ENCODE measurements around the gene CATSPERD. TPM values are rescaled to one million over a fixed set of nuclear protein-coding genes. Genes with fewer than 3 reads are reported as not detected.
A peak's percentile ranks its signal among the peaks of the same experiment; 100 is the strongest.

The CATSPERD gene
- total and polyA plus RNA-seq, 2 of the 4 experiments (the other 2 are of a cell fraction), result not detected

- Histone ChIP-seq H3K14ac (replicated peaks; ENCODE audit: low read depth, low read length) (no peak overlapping the region), H4K5ac (ENCODE audit: low read depth, low read length) (no peak overlapping the region), H3K4me3 (ENCODE audit: insufficient read depth, low read depth, low read length) (no peak overlapping the region), H3K27me3 (ENCODE audit: control insufficient read depth, insufficient read depth, low read length) (no peaks in the 10 kb centered on the region), H2BK120ac (ENCODE audit: low read depth, low read length) (no peak overlapping the region), H3K4ac (ENCODE audit: low read depth, low read length) (no peak overlapping the region), H3K9me3 (ENCODE audit: control insufficient read depth, insufficient read depth, low read length) (no peaks in the 10 kb centered on the region), H2AFZ (replicated peaks; ENCODE audit: low read length, poor library complexity) (no peak overlapping the region), H3K23ac (ENCODE audit: low read depth, low read length) (no peak overlapping the region), H4K8ac (ENCODE audit: low read depth in 2 of 2, low read length in 2 of 2) (no peak overlapping the region), H3K9ac (ENCODE audit: low read depth, low read length) (no peak overlapping the region), H4K20me1 (ENCODE audit: insufficient read depth, low read length) (peaks cover 56% of the 10 kb centered on the region), H3K79me1 (ENCODE audit: low read depth in 1 of 2, low read length in 2 of 2) (peaks cover 8 to 63% of the 10 kb centered on the region in 2 experiments; a peak in 3 of 4 replicates), H3K36me3 (ENCODE audit: control insufficient read depth, insufficient read depth, low read length) (peaks cover 66% of the 10 kb centered on the region), H2AK9ac (replicated peaks; ENCODE audit: low read depth, low read length, poor library complexity) (peak overlapping the region; percentile 61), H2BK5ac (ENCODE audit: low read depth, low read length, poor library complexity, severe bottlenecking) (no peak overlapping the region), H3K9me1 (ENCODE audit: insufficient read depth, low read length) (peaks cover 4% of the 10 kb centered on the region; the same call in 1 of the 2 replicates), H4K91ac (ENCODE audit: insufficient read depth, low read depth, low read length) (no peak overlapping the region), H2BK20ac (ENCODE audit: low read depth, low read length) (no peak overlapping the region), H3K4me2 (ENCODE audit: low read depth, low read length) (no peak overlapping the region), H3K56ac (ENCODE audit: extremely low read depth, insufficient read depth, low read length) (no peak overlapping the region), H2BK15ac (ENCODE audit: low read depth, low read length) (no peak overlapping the region), H3K27ac (ENCODE audit: insufficient read depth, low read length) (no peak overlapping the region), H3K18ac (ENCODE audit: low read depth, low read length) (no peak overlapping the region), H2AK5ac (ENCODE audit: low read depth, low read length) (no peak overlapping the region), H3K4me1 (ENCODE audit: control insufficient read depth, insufficient read depth, low read length) (no peaks in the 10 kb centered on the region)
- CTCF ChIA-PET, result interaction anchor here (0.6 kb wide), 1 partner anchor 11 kb away, joined by 3 read pairs; no protein-coding TSS in a partner anchor
- TF ChIP-seq, protein P1, sequence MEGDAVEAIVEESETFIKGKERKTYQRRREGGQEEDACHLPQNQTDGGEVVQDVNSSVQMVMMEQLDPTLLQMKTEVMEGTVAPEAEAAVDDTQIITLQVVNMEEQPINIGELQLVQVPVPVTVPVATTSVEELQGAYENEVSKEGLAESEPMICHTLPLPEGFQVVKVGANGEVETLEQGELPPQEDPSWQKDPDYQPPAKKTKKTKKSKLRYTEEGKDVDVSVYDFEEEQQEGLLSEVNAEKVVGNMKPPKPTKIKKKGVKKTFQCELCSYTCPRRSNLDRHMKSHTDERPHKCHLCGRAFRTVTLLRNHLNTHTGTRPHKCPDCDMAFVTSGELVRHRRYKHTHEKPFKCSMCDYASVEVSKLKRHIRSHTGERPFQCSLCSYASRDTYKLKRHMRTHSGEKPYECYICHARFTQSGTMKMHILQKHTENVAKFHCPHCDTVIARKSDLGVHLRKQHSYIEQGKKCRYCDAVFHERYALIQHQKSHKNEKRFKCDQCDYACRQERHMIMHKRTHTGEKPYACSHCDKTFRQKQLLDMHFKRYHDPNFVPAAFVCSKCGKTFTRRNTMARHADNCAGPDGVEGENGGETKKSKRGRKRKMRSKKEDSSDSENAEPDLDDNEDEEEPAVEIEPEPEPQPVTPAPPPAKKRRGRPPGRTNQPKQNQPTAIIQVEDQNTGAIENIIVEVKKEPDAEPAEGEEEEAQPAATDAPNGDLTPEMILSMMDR (conservative IDR thresholded peaks at IDR 0.05; ENCODE audit: low read depth, low read length), result no peak
- no peak for TF ChIP-seq MXI1 (IDR thresholded peaks at IDR 0.05; ENCODE audit: borderline replicate concordance, low read depth, low read length)
- no peak for TF ChIP-seq USF2 (IDR thresholded peaks at IDR 0.05; ENCODE audit: low read depth, low read length)
- TF ChIP-seq MAFK (IDR thresholded peaks at IDR 0.05; ENCODE audit: low read depth, low read length), result no peak
- no peak for TF ChIP-seq NFE2L2 (IDR thresholded peaks at IDR 0.05; ENCODE audit: low read depth, low read length)
- intact Hi-C loops (cut with micrococcal nuclease) (no loop called here), in situ Hi-C loops (cut with MboI; ENCODE audit: low sequenced_read_pairs) (no loop called here), dilution Hi-C loops (cut with HindIII; ENCODE audit: low sequenced_read_pairs, unreplicated experiment) (no loop called here)
- 89% methylated on average over 18 of the region's 30 CpGs; no CpG with 5 or more reads in 1 of the 2 experiments for WGBS, 2 experiments (ENCODE audit: extremely low coverage in 2 of 2, insufficient read length in 1 of 2)
- no peak for DNase-seq
- no TSS peak for BruUV-seq (replicated peaks)
- POLR2A ChIA-PET (ENCODE audit: unreplicated experiment), result no interaction called here
- peak; percentile 5; the same call in 1 of the 2 replicates for ATAC-seq (ENCODE audit: low read depth)
Measured at GRCh38 chr19:5697890-5698634, 22.4 kb upstream of the CATSPERD start.
